ENCODE results near the gene ABCG5. TPM values are rescaled to one million over a fixed set of nuclear protein-coding genes. Genes with fewer than 3 reads are reported as not detected.

Gene ABCG5
- polyA plus RNA-seq, 4 donors: 0.39 to 0.47 (median 0.44) TPM

GRCh38 chr2:43764086-43764705 is 74.4 kb downstream of the ABCG5 start:
- no peak for DNase-seq (ENCODE audit: low read depth in 4 of 4, low spot score in 3 of 4)

- DNase-seq (ENCODE audit: low read depth in 4 of 4, low spot score in 3 of 4): no peak
Observed at GRCh38 chr2:43763091-43763490, 75.5 kb downstream of the ABCG5 start.

Other genes with a start within 250 kb of the ABCG5 start
- 10 to 100 TPM; 33.8 to 39.7 (median 36.0) TPM for gene THADA, start 242.8 kb downstream of the ABCG5 start, polyA plus RNA-seq (ENCODE audit: insufficient read length in 4 of 4)
- gene PLEKHH2, start 201.6 kb downstream of the ABCG5 start, polyA plus RNA-seq (ENCODE audit: insufficient read length in 4 of 4): 10 to 100 TPM; 24.6 to 30.8 (median 27.1) TPM
- 1 to 10 TPM; 2.6 to 4.7 (median 3.4) TPM for gene C1GALT1C1L, start 162.4 kb downstream of the ABCG5 start, polyA plus RNA-seq (ENCODE audit: insufficient read length in 4 of 4)
- gene DYNC2LI1, start 64.8 kb downstream of the ABCG5 start, polyA plus RNA-seq (ENCODE audit: insufficient read length in 4 of 4): 10 to 100 TPM; 67.2 to 96.3 (median 88.3) TPM
- gene ABCG8, start 132 bp upstream of the ABCG5 start, polyA plus RNA-seq (ENCODE audit: insufficient read length in 4 of 4): 1 to 10 TPM in 3 of 4 donors, under 1 TPM in 1; 0.67 to 1.1 (median 1.0) TPM
- gene LRPPRC, start 157.2 kb upstream of the ABCG5 start, polyA plus RNA-seq (ENCODE audit: insufficient read length in 4 of 4): 100 to 1,000 TPM; 104 to 131 (median 119) TPM

Data from right renal pelvis (tissue), 4 donors.